ENCODE data around the gene C5orf46. TPM values are rescaled to one million over a fixed set of nuclear protein-coding genes. Genes with fewer than 3 reads are reported as not detected.

Gene C5orf46
- total and polyA plus RNA-seq, 2 donors (not counting 3 experiments of a cell fraction or from before 2014, with no cell fraction given), result 0.66 TPM; not detected in 1

DNA sequence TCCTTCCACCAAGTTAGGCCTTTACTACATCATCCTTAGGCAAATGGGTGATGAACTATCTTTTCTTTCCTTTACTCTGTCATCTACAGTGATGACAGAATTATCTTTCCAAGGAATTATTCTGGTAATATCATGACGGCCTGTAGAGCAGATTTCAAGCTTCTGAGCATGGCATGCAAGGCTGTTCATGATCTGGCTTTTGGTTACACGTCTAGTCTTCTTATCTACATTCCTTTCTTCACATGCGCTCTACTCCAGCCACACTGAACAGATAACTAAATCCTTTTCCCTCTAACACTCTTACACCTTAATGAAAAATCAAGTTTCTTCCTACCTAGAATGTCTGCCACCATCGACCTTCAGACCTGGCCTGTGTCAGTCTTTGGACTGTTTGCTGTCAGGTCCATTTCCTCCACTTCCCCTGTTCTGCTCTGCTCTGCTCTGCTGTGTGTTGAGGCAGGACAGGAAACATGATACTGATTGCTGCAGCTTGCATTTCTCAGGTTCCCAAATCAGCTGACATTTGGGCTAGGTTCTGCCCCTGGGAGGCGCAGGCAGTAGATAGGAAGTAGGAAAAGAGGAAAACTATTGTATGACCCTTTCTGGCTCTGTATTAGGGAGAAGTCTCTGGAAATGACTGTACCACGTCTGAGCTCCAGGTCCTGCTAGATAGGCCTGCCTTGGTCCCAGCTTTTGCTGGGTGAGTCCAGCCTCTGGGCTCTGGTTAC, 23.6 kb downstream of the C5orf46 start:
- ChIA-PET CTCF (interaction anchor here (0.7 to 2.1 kb wide), 3 partner anchors 25 to 52 kb away, joined by 4 to 13 read pairs (median 13); no protein-coding TSS in a partner anchor), POLR2A (no interaction called here)
- TF ChIP-seq EZH2 (IDR thresholded peaks at IDR 0.05; ENCODE audit: borderline replicate concordance, low read depth, low read length, severe bottlenecking) (no peak), POLR2AphosphoS5 (IDR thresholded peaks at IDR 0.05; ENCODE audit: insufficient read depth, low read depth, low read length) (no peak), POLR2A (IDR thresholded peaks at IDR 0.05; ENCODE audit: low read depth, low read length) (no peak), MYC (IDR thresholded peaks at IDR 0.05; ENCODE audit: low read depth, low read length) (no peak), GATA2 (IDR thresholded peaks at IDR 0.05; ENCODE audit: insufficient read depth, insufficient read length, low read depth, low read length) (no peak), FOS (IDR thresholded peaks at IDR 0.05; ENCODE audit: borderline replicate concordance, insufficient read depth, low read length) (no peak), JUN (IDR thresholded peaks at IDR 0.05; ENCODE audit: borderline replicate concordance, insufficient read depth, insufficient read length, low read depth) (no peak)
- TF ChIP-seq, protein P1, sequence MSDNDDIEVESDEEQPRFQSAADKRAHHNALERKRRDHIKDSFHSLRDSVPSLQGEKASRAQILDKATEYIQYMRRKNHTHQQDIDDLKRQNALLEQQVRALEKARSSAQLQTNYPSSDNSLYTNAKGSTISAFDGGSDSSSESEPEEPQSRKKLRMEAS (IDR thresholded peaks at IDR 0.05; ENCODE audit: insufficient read depth, insufficient read length), result no peak
- TF ChIP-seq, protein P2, sequence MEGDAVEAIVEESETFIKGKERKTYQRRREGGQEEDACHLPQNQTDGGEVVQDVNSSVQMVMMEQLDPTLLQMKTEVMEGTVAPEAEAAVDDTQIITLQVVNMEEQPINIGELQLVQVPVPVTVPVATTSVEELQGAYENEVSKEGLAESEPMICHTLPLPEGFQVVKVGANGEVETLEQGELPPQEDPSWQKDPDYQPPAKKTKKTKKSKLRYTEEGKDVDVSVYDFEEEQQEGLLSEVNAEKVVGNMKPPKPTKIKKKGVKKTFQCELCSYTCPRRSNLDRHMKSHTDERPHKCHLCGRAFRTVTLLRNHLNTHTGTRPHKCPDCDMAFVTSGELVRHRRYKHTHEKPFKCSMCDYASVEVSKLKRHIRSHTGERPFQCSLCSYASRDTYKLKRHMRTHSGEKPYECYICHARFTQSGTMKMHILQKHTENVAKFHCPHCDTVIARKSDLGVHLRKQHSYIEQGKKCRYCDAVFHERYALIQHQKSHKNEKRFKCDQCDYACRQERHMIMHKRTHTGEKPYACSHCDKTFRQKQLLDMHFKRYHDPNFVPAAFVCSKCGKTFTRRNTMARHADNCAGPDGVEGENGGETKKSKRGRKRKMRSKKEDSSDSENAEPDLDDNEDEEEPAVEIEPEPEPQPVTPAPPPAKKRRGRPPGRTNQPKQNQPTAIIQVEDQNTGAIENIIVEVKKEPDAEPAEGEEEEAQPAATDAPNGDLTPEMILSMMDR (IDR thresholded peaks at IDR 0.05; ENCODE audit: extremely low read depth in 1 of 2, insufficient read depth in 1 of 2, low read depth in 1 of 2, low read length in 2 of 2), result no peak

More for the DNA sequence above, 23.6 kb downstream of the C5orf46 start:
- DNase-seq (ENCODE audit: low read depth, low spot score) (no peak), FAIRE-seq (no peak)
- no peak overlapping the region for H3K4me3 ChIP-seq (replicated peaks in 1 of 3; ENCODE audit: insufficient read depth in 1 of 3, low read depth in 1 of 3, low read length in 3 of 3)
- H2AFZ ChIP-seq (ENCODE audit: low read depth, low read length), result peak overlapping the region; percentile 32
- no peaks in the 10 kb centered on the region for H3K9me1 ChIP-seq (replicated peaks; ENCODE audit: control insufficient read depth, extremely low read depth, insufficient read depth, low read length)
- H3K4me1 ChIP-seq (ENCODE audit: control insufficient read depth, extremely low read depth, insufficient read depth, low read length), result no peaks in the 10 kb centered on the region
- H3K9me3 ChIP-seq (replicated peaks; ENCODE audit: control insufficient read depth, insufficient read depth, low read length), result no peaks in the 10 kb centered on the region
- H3K27ac ChIP-seq (ENCODE audit: insufficient read depth, low read depth, low read length), result no peak overlapping the region
- intact Hi-C loops (cut with micrococcal nuclease), result no loop called here
- no peaks in the 10 kb centered on the region for H3K79me2 ChIP-seq (ENCODE audit: control insufficient read depth, insufficient read depth, low read length)
- no peaks in the 10 kb centered on the region for H3K36me3 ChIP-seq (ENCODE audit: control insufficient read depth in 2 of 2, extremely low read depth in 1 of 2, insufficient read depth in 2 of 2, low read length in 2 of 2)
- peaks cover 4 to 8% of the 10 kb centered on the region in 2 experiments for H3K27me3 ChIP-seq (ENCODE audit: control insufficient read depth in 2 of 2, insufficient read depth in 2 of 2, low read length in 2 of 2)
- H3K9ac ChIP-seq (replicated peaks; ENCODE audit: extremely low read depth, insufficient read depth, low read length), result no peak overlapping the region
- no peaks in the 10 kb centered on the region for H4K20me1 ChIP-seq (replicated peaks; ENCODE audit: control insufficient read depth, extremely low read depth, insufficient read depth, low read length)
- no TSS peak for BruUV-seq (replicated peaks)
- H3K4me2 ChIP-seq (ENCODE audit: insufficient read depth, low read length), result no peak overlapping the region
- dilution Hi-C loops (cut with MboI; ENCODE audit: extremely low pct_ligation_motif_present, low sequenced_read_pairs), result no loop called here

Data from endothelial cell of umbilical vein (primary cell).